GM12878 (cell line): ENCODE results near the gene CCBE1. TPM values are rescaled to one million over a fixed set of nuclear protein-coding genes. Genes with fewer than 3 reads are reported as not detected.

Source experiments
- ATAC-seq: fragments of 200-7000 bp; cut with Tn5 transposase; 3 replicates; pipeline ENCODE4 v1.9.1; 2020; ENCODE audit warnings: mild to moderate bottlenecking, moderate library complexity
- BruUV-seq: library from RNA; stranded (reverse); fragments of 400-500 nt; replicated peaks from 2 replicates; lab custom pipeline; 2021; lab: Mats Ljungman, UMichigan
- CTCF ChIA-PET: fragments of 300-600 bp; sonication (Branson Sonifier 250); formaldehyde crosslinking; extraction: SDS; loops from one replicate; lab custom pipeline; 2021; ENCODE audit warnings: inconsistent platforms; lab: Yijun Ruan, JAX
- POLR2A ChIA-PET: fragments of 350-600 bp; formaldehyde crosslinking; extraction: SDS; loops from one replicate; lab custom pipeline; 2021; ENCODE audit warnings: inconsistent platforms; lab: Charles Lee
- RAD21 ChIA-PET: fragments of 300-600 bp; sonication (Branson Sonifier 250); formaldehyde crosslinking; loops from one replicate; lab custom pipeline; 2023; ENCODE audit warnings: antibody characterized with exemption; ENCODE audit not compliant: unreplicated experiment; lab: Charles Lee
- SMC1A ChIA-PET: fragments of 300-600 bp; sonication (Branson Sonifier 250); formaldehyde crosslinking; loops from one replicate; lab custom pipeline; 2023; ENCODE audit not compliant: unreplicated experiment, uncharacterized antibody; lab: Charles Lee
- DNase-seq: peaks from one replicate; pipeline ENCODE4 v3.0.0-alpha.2; 2011; ENCODE audit warnings: low read depth, low spot score
- FAIRE-seq: peaks from 3 replicates; lab custom pipeline; 2011; peaks lifted over from hg19 to GRCh38; lab: Jason Lieb, UNC
- H2AFZ ChIP-seq: 2 replicates; pipeline ENCODE4 v1.6.0; 2011; ENCODE audit warnings: low read depth, low read length, control low read depth; ENCODE audit not compliant: control insufficient read depth
- H3K27ac ChIP-seq: 2 replicates; pipeline ENCODE4 v1.5.1; 2011; ENCODE audit warnings: control low read depth; ENCODE audit not compliant: control insufficient read depth, insufficient read depth
- H3K27me3 ChIP-seq, 2 experiments: replicated peaks in 1 of 2; 2 replicates each; pipeline versions ENCODE4 v1.6.0 to v1.6.1; 2011; ENCODE audit warnings: low read length in 1 of 2; ENCODE audit not compliant: control insufficient read depth in 2 of 2, insufficient read depth in 2 of 2
- H3K36me3 ChIP-seq, 2 experiments: 2 replicates each; pipeline ENCODE4 v1.5.1; 2011; ENCODE audit warnings: low read length in 1 of 2; ENCODE audit not compliant: control insufficient read depth in 2 of 2, insufficient read depth in 2 of 2
- H3K4me1 ChIP-seq: 2 replicates; pipeline ENCODE4 v1.6.1; 2011; ENCODE audit warnings: mild to moderate bottlenecking, low read length, moderate library complexity, mixed read lengths; ENCODE audit not compliant: control insufficient read depth, insufficient read depth
- H3K4me2 ChIP-seq: 2 replicates; pipeline ENCODE4 v1.6.0; 2011; ENCODE audit warnings: control low read depth; ENCODE audit not compliant: control insufficient read depth, insufficient read depth
- H3K4me3 ChIP-seq: fragments of 200-600 bp; sonication (generic); 2 replicates; pipeline ENCODE4 v1.5.1; 2016
- H3K79me2 ChIP-seq: 2 replicates; pipeline ENCODE4 v1.6.0; 2011; ENCODE audit warnings: low read length; ENCODE audit not compliant: control insufficient read depth, insufficient read depth
- H3K9ac ChIP-seq: 2 replicates; pipeline ENCODE4 v1.8.0; 2011; ENCODE audit warnings: low read length, control low read depth, mixed read lengths; ENCODE audit not compliant: control insufficient read depth, insufficient read depth
- H3K9me3 ChIP-seq: replicated peaks from 3 replicates; pipeline ENCODE4 v1.5.1; 2011; ENCODE audit warnings: mild to moderate bottlenecking, low read length; ENCODE audit not compliant: control insufficient read depth, insufficient read depth
- H4K20me1 ChIP-seq: 2 replicates; pipeline ENCODE4 v1.6.0; 2011; ENCODE audit not compliant: control insufficient read depth, insufficient read depth
- ETV6 ChIP-seq, 2 experiments: fragments of 450-650 bp in 1 of 2; IDR thresholded peaks in 1 of 2; conservative IDR thresholded peaks in 1 of 2; 2 replicates each; pipeline ENCODE4 v1.6.1; 2014; ENCODE audit warnings: antibody characterized with exemption in 1 of 2, borderline replicate concordance in 1 of 2, low read depth in 1 of 2, mild to moderate bottlenecking in 1 of 2, moderate library complexity in 1 of 2
- GABPA ChIP-seq: IDR thresholded peaks from 2 replicates; pipeline ENCODE4 v1.6.1; 2014; ENCODE audit warnings: antibody characterized with exemption, low read depth, mild to moderate bottlenecking, inconsistent platforms
- HDAC6 ChIP-seq: fragments of 200-600 bp; sonication (generic); IDR thresholded peaks from one replicate; pipeline ENCODE4 v1.8.0; 2017; ENCODE audit warnings: antibody characterized with exemption; ENCODE audit not compliant: unreplicated experiment
- HSF1 ChIP-seq: fragments of 150-350 bp; IDR thresholded peaks from 2 replicates; pipeline ENCODE4 v1.6.1; 2014; ENCODE audit warnings: mild to moderate bottlenecking, low read depth, low read length
- NFXL1 ChIP-seq: fragments of 450-650 bp; IDR thresholded peaks from 2 replicates; pipeline ENCODE4 v1.6.1; 2017; ENCODE audit warnings: antibody characterized with exemption, mild to moderate bottlenecking, borderline replicate concordance
- PAX5 ChIP-seq: IDR thresholded peaks from 2 replicates; pipeline ENCODE4 v1.6.1; 2011; ENCODE audit warnings: low read depth, low read length, borderline replicate concordance
- RAD21 ChIP-seq: IDR thresholded peaks from 2 replicates; pipeline ENCODE4 v1.6.1; 2011; ENCODE audit warnings: mild to moderate bottlenecking, low read depth, low read length, moderate library complexity; ENCODE audit not compliant: insufficient read depth
- RBBP5 ChIP-seq: fragments of 200-600 bp; sonication (generic); conservative IDR thresholded peaks from 2 replicates; pipeline ENCODE4 v1.6.1; 2016
- WGBS: methylation state at CpG from one replicate; pipeline ENCODE4 v1.1.6; 2016; ENCODE audit warnings: low lambda C conversion rate; ENCODE audit not compliant: insufficient replicate concordance, insufficient coverage; ENCODE audit errors: missing lambda C conversion rate; 5-methylcytosine and 5-hydroxymethylcytosine counted together
- in situ Hi-C: fragments of 300-500 bp; cut with MboI; formaldehyde crosslinking; loops from 9 replicates; pipeline ENCODE4 v1.14.3; 2018; ENCODE audit warnings: mixed read lengths
- intact Hi-C: fragments of 100-400 bp; cut with micrococcal nuclease; formaldehyde crosslinking; loops from one replicate; pipeline ENCODE4 v1.14.2; 2022; ENCODE audit not compliant: unreplicated experiment
- polyA plus RNA-seq, 11 experiments: library from polyadenylated mRNA; depleted of rRNA in 4 of 11; unstranded in 6 of 11; stranded (reverse) in 5 of 11; fragments of >200 nt; fragmentation: Nextera tagmentation in 4 of 11; fragmentation: Illumina TruSeq in 1 of 11; extraction: Ambion mirVana in 4 of 11; extraction: Trizol in 1 of 11; gene quantifications; 1 replicate in 1 of 11; 2 replicates in 10 of 11; pipeline versions ENCODE4 v1.2.1 to v1.2.3, GENCODE V29; 2011 to 2016; ENCODE audit warnings: inconsistent platforms in 2 of 11, missing spikeins in 2 of 11, low read depth in 1 of 11
- total RNA-seq, 4 experiments: library from RNA; depleted of rRNA in 3 of 4; stranded (reverse); fragments of >200 nt in 3 of 4; fragmentation: Illumina TruSeq in 1 of 4; extraction: Trizol in 1 of 4; gene quantifications; 2 replicates each; pipeline versions ENCODE4 v1.2.1 to v1.2.3, GENCODE V29; 2013 to 2021
- TF ChIP-seq, protein P1 (sequence below): IDR thresholded peaks from 2 replicates; pipeline ENCODE4 v1.6.1; 2011; ENCODE audit warnings: borderline replicate concordance, low read depth, mild to moderate bottlenecking, moderate library complexity, low read length; ENCODE audit not compliant: insufficient read depth, poor library complexity, severe bottlenecking

CCBE1 gene
- total and polyA plus RNA-seq, 10 of the 15 experiments (the other 5 are each of a cell fraction or from before 2014, with no cell fraction given), result 0.03 to 0.49 (median 0.04) TPM; not detected in 7

DNA sequence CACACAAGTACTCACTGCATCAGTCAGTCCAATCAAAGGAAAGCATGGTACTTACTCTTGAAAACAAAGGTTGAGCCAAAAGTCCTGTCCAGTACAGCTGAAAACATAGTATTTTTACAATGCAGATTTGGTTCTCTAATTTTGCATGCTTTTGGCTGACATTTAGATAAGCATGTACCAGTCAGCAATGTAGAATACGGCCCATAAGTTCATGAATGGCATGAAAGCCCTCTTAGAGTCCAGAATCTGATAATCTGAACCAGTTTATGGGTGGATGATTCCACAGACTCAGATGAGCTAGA is 90.2 kb downstream of the CCBE1 start:
- SMC1A ChIA-PET, result no interaction called here
- no peak overlapping the region for H3K27ac ChIP-seq
- in situ Hi-C loops, result no loop called here
- TF ChIP-seq NFXL1 (no peak), ETV6 (conservative IDR thresholded peaks at IDR 0.05 in 1 of 2, IDR thresholded peaks at IDR 0.05 in 1 of 2; ENCODE audit: borderline replicate concordance in 1 of 2, low read depth in 1 of 2) (no peak), GABPA (no peak), RBBP5 (no peak)
- ATAC-seq (no peak), FAIRE-seq (no peak), DNase-seq (no peak)
- intact Hi-C loops, result no loop called here
- no peaks in the 10 kb centered on the region; a peak in 2 of 4 replicates for H3K27me3 ChIP-seq
- WGBS, result 0% methylated on average over 1 of the region's 1 CpG
- H2AFZ ChIP-seq, result no peak overlapping the region
- no peaks in the 10 kb centered on the region for H3K4me1 ChIP-seq
- RAD21 ChIA-PET, result no interaction called here
- BruUV-seq, result no TSS peak
- H3K36me3 ChIP-seq, result no peaks in the 10 kb centered on the region
- POLR2A ChIA-PET, result no interaction called here
- H3K4me2 ChIP-seq, result no peak overlapping the region
- no peaks in the 10 kb centered on the region for H3K79me2 ChIP-seq
- no peak overlapping the region for H3K4me3 ChIP-seq
- H3K9me3 ChIP-seq, result no peaks in the 10 kb centered on the region
- CTCF ChIA-PET, result interaction anchor here (1.4 kb wide), 1 partner anchor 216 kb away, joined by 4 read pairs; no protein-coding TSS in a partner anchor
- H3K9ac ChIP-seq, result no peak overlapping the region
- no peaks in the 10 kb centered on the region for H4K20me1 ChIP-seq

DNA sequence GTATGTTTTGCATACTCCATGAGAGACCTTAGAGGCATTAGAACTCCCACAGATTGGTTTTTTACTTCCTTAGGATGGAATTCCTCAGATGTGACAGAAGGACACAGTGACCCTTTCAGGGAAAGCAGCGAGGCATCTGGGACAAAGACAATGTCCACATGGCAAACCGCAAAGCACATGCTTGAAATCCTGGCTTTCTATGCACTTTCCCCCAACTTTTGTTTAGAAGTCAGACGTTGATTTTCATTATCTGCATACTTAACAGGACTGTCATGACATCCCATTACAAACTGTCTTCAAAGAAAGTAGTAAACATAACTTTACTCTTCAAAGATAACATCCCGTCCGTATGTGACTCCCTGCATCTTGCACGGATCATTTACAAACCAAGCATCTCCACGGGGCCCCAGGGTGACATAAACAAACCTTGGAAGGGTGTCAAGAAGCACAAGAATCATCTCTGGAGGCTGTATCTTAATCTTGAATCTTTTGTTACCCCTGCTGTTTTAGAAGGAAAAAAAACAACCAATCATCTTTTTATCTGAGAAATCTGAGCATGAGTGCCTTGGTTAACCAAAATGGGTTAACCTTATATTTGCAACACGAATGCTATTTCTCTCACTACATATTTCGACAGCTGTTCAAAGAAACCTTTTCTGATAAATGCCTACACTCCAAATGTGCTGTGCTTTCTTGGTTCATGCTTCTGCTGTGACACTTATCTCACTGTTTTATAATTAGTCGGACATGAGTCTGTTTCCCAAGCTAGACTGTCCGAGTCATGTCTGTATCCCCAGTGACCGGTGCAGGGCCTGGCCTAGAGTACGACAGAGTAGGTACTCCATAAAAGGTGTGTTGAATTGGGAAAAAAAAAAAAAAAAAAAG is 90.8 kb downstream of the CCBE1 start:
- H2AFZ ChIP-seq, result no peak overlapping the region
- RAD21 ChIA-PET, result no interaction called here
- no peaks in the 10 kb centered on the region for H3K4me1 ChIP-seq
- H3K79me2 ChIP-seq, result no peaks in the 10 kb centered on the region
- H3K27ac ChIP-seq, result no peak overlapping the region
- TF ChIP-seq, protein P1, sequence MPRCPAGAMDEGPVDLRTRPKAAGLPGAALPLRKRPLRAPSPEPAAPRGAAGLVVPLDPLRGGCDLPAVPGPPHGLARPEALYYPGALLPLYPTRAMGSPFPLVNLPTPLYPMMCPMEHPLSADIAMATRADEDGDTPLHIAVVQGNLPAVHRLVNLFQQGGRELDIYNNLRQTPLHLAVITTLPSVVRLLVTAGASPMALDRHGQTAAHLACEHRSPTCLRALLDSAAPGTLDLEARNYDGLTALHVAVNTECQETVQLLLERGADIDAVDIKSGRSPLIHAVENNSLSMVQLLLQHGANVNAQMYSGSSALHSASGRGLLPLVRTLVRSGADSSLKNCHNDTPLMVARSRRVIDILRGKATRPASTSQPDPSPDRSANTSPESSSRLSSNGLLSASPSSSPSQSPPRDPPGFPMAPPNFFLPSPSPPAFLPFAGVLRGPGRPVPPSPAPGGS, result no peak
- no peak for TF ChIP-seq RAD21
- TF ChIP-seq HSF1, result no peak
- TF ChIP-seq PAX5, result no peak
- TF ChIP-seq HDAC6, result no peak
- POLR2A ChIA-PET, result no interaction called here
- H4K20me1 ChIP-seq, result no peaks in the 10 kb centered on the region
- H3K9me3 ChIP-seq, result no peaks in the 10 kb centered on the region; the same call in 2 of the 3 replicates
- no TSS peak for BruUV-seq
- no peak overlapping the region for H3K4me2 ChIP-seq
- DNase-seq, result no peak
- intact Hi-C loops (no loop called here), in situ Hi-C loops (no loop called here)
- SMC1A ChIA-PET, result no interaction called here
- H3K4me3 ChIP-seq, result no peak overlapping the region
- FAIRE-seq, result no peak
- H3K9ac ChIP-seq, result no peak overlapping the region
- 24% methylated on average over 13 of the region's 13 CpGs for WGBS
- ATAC-seq, result no peak
- no peaks in the 10 kb centered on the region for H3K36me3 ChIP-seq
- CTCF ChIA-PET, result no interaction called here
- no peaks in the 10 kb centered on the region; a peak in 2 of 4 replicates for H3K27me3 ChIP-seq
